IMR-90 (cell line): ENCODE measurements around the gene FCGR3B. TPM values are rescaled to one million over a fixed set of nuclear protein-coding genes. Genes with fewer than 3 reads are reported as not detected.
"Not testable (repeated sequence)": the region's sequence is repeated elsewhere in the genome, so short reads cannot be mapped to it uniquely, and the experiment has no call there.

Experiments
- ATAC-seq: fragments of 200-7000 bp; cut with Tn5 transposase; 2 replicates; pipeline ENCODE4 v1.9.1; 2020; ENCODE audit warnings: low read depth, mild to moderate bottlenecking, moderate library complexity
- BruUV-seq: library from RNA; stranded (reverse); fragments of 400-500 nt; replicated peaks from 2 replicates; lab custom pipeline; 2021; lab: Mats Ljungman, UMichigan
- CTCF ChIA-PET: fragments of 300-600 bp; formaldehyde crosslinking; extraction: SDS; loops from one replicate; lab custom pipeline; 2021; ENCODE audit warnings: antibody characterized with exemption; lab: Yijun Ruan, JAX
- POLR2A ChIA-PET: fragments of 300-600 bp; sonication (Branson Sonifier 250); formaldehyde crosslinking; loops from one replicate; lab custom pipeline; 2022; ENCODE audit warnings: antibody characterized with exemption; ENCODE audit not compliant: unreplicated experiment; lab: Charles Lee
- DNase-seq: peaks from one replicate; pipeline ENCODE4 v3.0.0; 2013
- H2AFZ ChIP-seq: replicated peaks from 2 replicates; pipeline ENCODE3; 2013; ENCODE audit warnings: low read length, mild to moderate bottlenecking; ENCODE audit not compliant: poor library complexity
- H2AK5ac ChIP-seq: 2 replicates; pipeline ENCODE4 v1.6.1; 2013; ENCODE audit warnings: low read depth, low read length, inconsistent platforms
- H2AK9ac ChIP-seq: replicated peaks from 2 replicates; pipeline ENCODE3; 2013; ENCODE audit warnings: mild to moderate bottlenecking, low read depth, low read length, moderate library complexity; ENCODE audit not compliant: poor library complexity
- H2BK120ac ChIP-seq: 2 replicates; pipeline ENCODE4 v1.6.1; 2013; ENCODE audit warnings: low read depth, low read length, inconsistent platforms
- H2BK15ac ChIP-seq: 3 replicates; pipeline ENCODE4 v1.6.1; 2013; ENCODE audit warnings: low read depth, low read length, inconsistent platforms
- H2BK20ac ChIP-seq: 2 replicates; pipeline ENCODE4 v1.6.1; 2013; ENCODE audit warnings: low read depth, mild to moderate bottlenecking, inconsistent platforms, low read length, moderate library complexity
- H2BK5ac ChIP-seq: 2 replicates; pipeline ENCODE4 v1.6.1; 2013; ENCODE audit warnings: mild to moderate bottlenecking, low read depth, low read length, inconsistent platforms; ENCODE audit not compliant: poor library complexity, severe bottlenecking
- H3K14ac ChIP-seq: replicated peaks from 2 replicates; pipeline ENCODE4 v1.6.1; 2013; ENCODE audit warnings: low read depth, low read length, inconsistent platforms
- H3K18ac ChIP-seq: 2 replicates; pipeline ENCODE4 v1.6.1; 2013; ENCODE audit warnings: low read depth, low read length, control low read depth
- H3K23ac ChIP-seq: 2 replicates; pipeline ENCODE4 v1.6.1; 2013; ENCODE audit warnings: low read depth, low read length, inconsistent platforms
- H3K27ac ChIP-seq: 2 replicates; pipeline ENCODE4 v1.5.1; 2013; ENCODE audit warnings: mild to moderate bottlenecking, control low read depth, low read length; ENCODE audit not compliant: insufficient read depth
- H3K27me3 ChIP-seq: 2 replicates; pipeline ENCODE4 v1.6.1; 2013; ENCODE audit warnings: low read length; ENCODE audit not compliant: control insufficient read depth, insufficient read depth
- H3K36me3 ChIP-seq: 2 replicates; pipeline ENCODE4 v1.6.1; 2013; ENCODE audit warnings: low read length, mixed read lengths; ENCODE audit not compliant: control insufficient read depth, insufficient read depth
- H3K4ac ChIP-seq: 2 replicates; pipeline ENCODE4 v1.6.1; 2013; ENCODE audit warnings: low read depth, low read length, inconsistent platforms
- H3K4me1 ChIP-seq: 2 replicates; pipeline ENCODE4 v1.6.1; 2013; ENCODE audit warnings: low read length, mixed read lengths; ENCODE audit not compliant: control insufficient read depth, insufficient read depth
- H3K4me2 ChIP-seq: 2 replicates; pipeline ENCODE4 v1.6.1; 2013; ENCODE audit warnings: low read depth, mild to moderate bottlenecking, control low read depth, low read length, moderate library complexity
- H3K4me3 ChIP-seq: 2 replicates; pipeline ENCODE4 v1.5.1; 2013; ENCODE audit warnings: low read depth, mild to moderate bottlenecking, control low read depth, low read length, moderate library complexity; ENCODE audit not compliant: insufficient read depth
- H3K56ac ChIP-seq: 2 replicates; pipeline ENCODE4 v1.6.1; 2013; ENCODE audit warnings: low read length, inconsistent platforms; ENCODE audit not compliant: insufficient read depth; ENCODE audit errors: extremely low read depth
- H3K79me1 ChIP-seq, 2 experiments: 2 replicates each; pipeline ENCODE4 v1.6.1; 2013; ENCODE audit warnings: low read length in 2 of 2, inconsistent platforms in 1 of 2, low read depth in 1 of 2
- H3K9ac ChIP-seq: 2 replicates; pipeline ENCODE4 v1.6.1; 2013; ENCODE audit warnings: low read depth, low read length, control low read depth
- H3K9me1 ChIP-seq: 2 replicates; pipeline ENCODE4 v1.6.1; 2013; ENCODE audit warnings: low read length, inconsistent platforms; ENCODE audit not compliant: insufficient read depth
- H3K9me3 ChIP-seq: 2 replicates; pipeline ENCODE4 v1.6.1; 2013; ENCODE audit warnings: low read length; ENCODE audit not compliant: control insufficient read depth, insufficient read depth
- H4K20me1 ChIP-seq: 2 replicates; pipeline ENCODE4 v1.6.1; 2013; ENCODE audit warnings: low read length, inconsistent platforms; ENCODE audit not compliant: insufficient read depth
- H4K5ac ChIP-seq: 2 replicates; pipeline ENCODE4 v1.6.1; 2013; ENCODE audit warnings: mild to moderate bottlenecking, low read depth, low read length, control low read depth
- H4K8ac ChIP-seq, 2 experiments: 2 replicates each; pipeline ENCODE4 v1.6.1; 2013; ENCODE audit warnings: low read depth in 2 of 2, low read length in 2 of 2, control low read depth in 1 of 2, inconsistent platforms in 1 of 2
- H4K91ac ChIP-seq: 2 replicates; pipeline ENCODE4 v1.6.1; 2013; ENCODE audit warnings: low read depth, low read length, inconsistent platforms; ENCODE audit not compliant: insufficient read depth
- WGBS, 2 experiments: methylation state at CpG; one replicate each; pipeline versions ENCODE4 v1.1.5 to v1.1.7; 2013; ENCODE audit warnings: missing lambda C conversion rate in 2 of 2; ENCODE audit not compliant: insufficient read length in 1 of 2; ENCODE audit errors: extremely low coverage in 2 of 2; 5-methylcytosine and 5-hydroxymethylcytosine counted together
- dilution Hi-C: fragments of 300-500 bp; cut with HindIII; formaldehyde crosslinking; loops from one replicate; pipeline ENCODE4 v1.14.3; 2018; ENCODE audit warnings: low sequenced_read_pairs; ENCODE audit not compliant: unreplicated experiment
- in situ Hi-C: fragments of 300-500 bp; cut with MboI; formaldehyde crosslinking; loops from 3 replicates; pipeline ENCODE4 v1.14.3; 2019; ENCODE audit warnings: low sequenced_read_pairs, inconsistent platforms, mixed read lengths
- intact Hi-C: fragments of 100-400 bp; cut with micrococcal nuclease; formaldehyde crosslinking; loops from 2 replicates; pipeline ENCODE4 v1.10.0; 2022
- polyA plus RNA-seq, 3 experiments: library from polyadenylated mRNA; depleted of rRNA; stranded (reverse); fragments of >200 nt; gene quantifications; 2 replicates each; pipeline ENCODE4 v1.2.3, GENCODE V29; 2012; ENCODE audit warnings: low replicate concordance in 1 of 3
- total RNA-seq: library from RNA; depleted of rRNA; stranded (reverse); fragments of >200 nt; gene quantifications from 2 replicates; pipeline ENCODE4 v1.2.3, GENCODE V29; 2012

The FCGR3B gene
- total and polyA plus RNA-seq, 2 of the 4 experiments (the other 2 are of a cell fraction), result not detected

DNA sequence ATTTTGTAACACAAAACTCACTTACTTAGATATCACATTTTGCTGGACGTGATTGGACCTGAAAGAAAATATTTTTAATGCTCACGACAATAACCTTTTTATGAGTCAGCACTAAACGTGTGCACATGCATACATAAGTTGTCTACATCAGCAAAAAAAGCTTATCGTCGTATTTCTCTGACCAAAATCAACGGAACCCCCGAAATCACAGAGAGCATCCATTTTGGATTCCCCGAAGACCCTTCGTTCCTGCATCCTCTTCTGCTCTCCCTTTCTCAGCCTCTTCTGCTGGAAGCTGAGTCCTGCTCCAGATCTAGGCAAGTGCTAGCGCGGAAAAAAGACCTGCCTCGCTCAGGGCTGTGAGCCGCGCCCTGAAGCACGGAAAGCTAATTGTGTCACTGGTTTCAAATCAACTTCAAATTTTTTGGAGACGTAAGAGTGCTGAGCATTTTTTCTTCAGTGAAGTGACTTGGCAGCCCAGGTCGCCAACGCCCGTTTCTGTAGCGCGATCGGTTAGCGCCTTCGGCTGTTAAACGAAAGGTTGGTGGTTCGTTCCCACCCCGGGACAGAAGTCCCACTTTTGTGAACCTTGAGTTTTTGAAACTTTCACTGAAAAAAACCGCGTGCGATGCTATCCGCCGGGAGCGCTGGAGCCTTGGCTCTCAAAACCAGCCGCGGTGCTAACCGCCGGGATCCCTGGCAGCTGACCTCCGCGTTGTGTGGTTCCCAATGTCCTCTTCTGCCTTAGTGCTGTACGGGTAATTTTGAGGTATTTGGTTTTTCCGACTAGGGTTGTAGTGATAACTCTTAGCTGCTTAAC lies 9.6 kb downstream of the FCGR3B start:
- H3K9me1 ChIP-seq, H3K27ac ChIP-seq, CTCF ChIA-PET, ATAC-seq, H3K4me3 ChIP-seq, H3K9me3 ChIP-seq, BruUV-seq, H4K20me1 ChIP-seq, intact Hi-C loops, H2AK5ac ChIP-seq, H3K79me1 ChIP-seq, dilution Hi-C loops, H2AFZ ChIP-seq, H3K4me1 ChIP-seq, H2BK15ac ChIP-seq, H2AK9ac ChIP-seq, H2BK20ac ChIP-seq, H4K5ac ChIP-seq, H3K14ac ChIP-seq, H3K18ac ChIP-seq, H4K8ac ChIP-seq, H3K56ac ChIP-seq, H2BK5ac ChIP-seq, in situ Hi-C loops, H4K91ac ChIP-seq, H3K27me3 ChIP-seq, H3K4me2 ChIP-seq, H2BK120ac ChIP-seq, H3K23ac ChIP-seq, POLR2A ChIA-PET, H3K4ac ChIP-seq, DNase-seq, H3K9ac ChIP-seq, H3K36me3 ChIP-seq: not testable (repeated sequence)
- WGBS, 2 experiments, result no CpG with 5 or more reads among the region's 41 CpGs

DNA sequence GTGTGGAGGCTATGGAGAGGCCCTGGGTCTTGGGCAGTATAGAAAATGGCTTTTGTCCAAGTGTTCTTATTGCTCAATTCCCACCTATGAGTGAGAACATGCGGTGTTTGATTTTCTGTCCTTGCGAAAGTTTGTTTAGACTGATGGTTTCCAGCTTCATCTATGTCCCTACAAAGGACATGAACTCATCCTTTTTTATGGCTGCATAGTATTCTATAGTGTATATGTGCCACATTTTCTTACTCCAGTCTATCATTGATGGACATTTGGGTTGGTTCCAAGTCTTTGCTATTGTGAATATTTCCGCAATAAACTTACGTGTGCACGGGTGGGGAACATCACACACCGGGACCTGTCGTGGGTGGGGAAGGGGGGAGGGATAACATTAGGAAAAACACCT lies 10.6 kb downstream of the FCGR3B start:
- H3K18ac ChIP-seq, H4K20me1 ChIP-seq, H3K36me3 ChIP-seq, H3K9me3 ChIP-seq, BruUV-seq, H3K79me1 ChIP-seq, H2AK9ac ChIP-seq, H3K9ac ChIP-seq, H2AFZ ChIP-seq, H3K4ac ChIP-seq, POLR2A ChIA-PET, intact Hi-C loops, H3K23ac ChIP-seq, H2BK120ac ChIP-seq, H2BK20ac ChIP-seq, H3K14ac ChIP-seq, H3K4me3 ChIP-seq, in situ Hi-C loops, H3K4me2 ChIP-seq, H2AK5ac ChIP-seq, H3K27ac ChIP-seq, H4K91ac ChIP-seq, H3K9me1 ChIP-seq, dilution Hi-C loops, H4K5ac ChIP-seq, H2BK5ac ChIP-seq, ATAC-seq, DNase-seq, H3K27me3 ChIP-seq, CTCF ChIA-PET, H3K4me1 ChIP-seq, H2BK15ac ChIP-seq, H3K56ac ChIP-seq, H4K8ac ChIP-seq: not testable (repeated sequence)
- WGBS, 2 experiments, result no CpG with 5 or more reads among the region's 7 CpGs
